DND-41 (cell line): ENCODE results near the gene MAN2A1.

Experiments used
- ATAC-seq: fragments of 200-7000 bp; cut with Tn5 transposase; 3 replicates; pipeline ENCODE4 v1.9.1; 2021; ENCODE audit warnings: low read depth; ENCODE audit not compliant: insufficient read depth
- DNase-seq: peaks from one replicate; pipeline ENCODE4 v3.0.0-alpha.2; 2020
- H2AFZ ChIP-seq: 2 replicates; pipeline ENCODE4 v1.6.0; 2012; ENCODE audit warnings: low read depth, low read length
- H3K27ac ChIP-seq: 2 replicates; pipeline ENCODE4 v1.5.1; 2012; ENCODE audit warnings: low read length, inconsistent platforms
- H3K27me3 ChIP-seq: fragments of 200-600 bp; sonication (generic); 2 replicates; pipeline ENCODE4 v1.6.0; 2012; ENCODE audit warnings: low read length, mild to moderate bottlenecking, inconsistent platforms; ENCODE audit not compliant: insufficient read depth, poor library complexity
- H3K36me3 ChIP-seq: 2 replicates; pipeline ENCODE4 v1.5.1; 2012; ENCODE audit warnings: low read length, inconsistent platforms; ENCODE audit not compliant: insufficient read depth
- H3K4me1 ChIP-seq: 2 replicates; pipeline ENCODE4 v1.5.1; 2012; ENCODE audit warnings: mild to moderate bottlenecking, low read length; ENCODE audit not compliant: insufficient read depth
- H3K4me2 ChIP-seq: 2 replicates; pipeline ENCODE4 v1.6.0; 2012; ENCODE audit warnings: mild to moderate bottlenecking, moderate library complexity, low read length, inconsistent platforms; ENCODE audit not compliant: insufficient read depth
- H3K4me3 ChIP-seq, 2 experiments: fragments of 200-600 bp in 1 of 2; shearing (Covaris generic) in 1 of 2; 2 replicates each; pipeline ENCODE4 v1.5.1; 2012 to 2016; ENCODE audit warnings: inconsistent platforms in 2 of 2, low read length in 2 of 2, mild to moderate bottlenecking in 2 of 2, low read depth in 1 of 2, moderate library complexity in 1 of 2
- H3K79me2 ChIP-seq: 2 replicates; pipeline ENCODE4 v1.6.0; 2012; ENCODE audit warnings: low read length, inconsistent platforms; ENCODE audit not compliant: insufficient read depth
- H3K9ac ChIP-seq: 2 replicates; pipeline ENCODE4 v1.6.0; 2012; ENCODE audit warnings: low read depth, mild to moderate bottlenecking, inconsistent platforms, low read length, moderate library complexity
- H3K9me3 ChIP-seq: 2 replicates; pipeline ENCODE4 v1.5.1; 2012; ENCODE audit warnings: low read length, moderate library complexity, mild to moderate bottlenecking, inconsistent platforms; ENCODE audit not compliant: insufficient read depth, severe bottlenecking
- H4K20me1 ChIP-seq: 2 replicates; pipeline ENCODE4 v1.6.0; 2012; ENCODE audit warnings: low read length; ENCODE audit not compliant: insufficient read depth
- CTCF ChIP-seq: IDR thresholded peaks from 2 replicates; pipeline ENCODE4 v1.5.1; 2012; ENCODE audit warnings: borderline replicate concordance, low read length, moderate library complexity, mild to moderate bottlenecking; ENCODE audit not compliant: poor library complexity, severe bottlenecking; ENCODE audit errors: extremely low read depth
- EZH2 ChIP-seq: IDR thresholded peaks from 3 replicates; pipeline ENCODE4 v1.6.1; 2012; ENCODE audit warnings: borderline replicate concordance, low read depth, mild to moderate bottlenecking, moderate library complexity, low read length, inconsistent platforms; ENCODE audit not compliant: severe bottlenecking

Gene MAN2A1

GRCh38 chr5:109833946-109834345 lies 144.2 kb downstream of the MAN2A1 start:
- TF ChIP-seq CTCF (no peak), EZH2 (no peak)
- H4K20me1 ChIP-seq, result no peaks in the 10 kb centered on the region
- peaks cover 6% of the 10 kb centered on the region; the same call in 1 of the 2 replicates for H3K4me1 ChIP-seq
- H3K9ac ChIP-seq, result no peak overlapping the region
- no peak overlapping the region for H3K4me2 ChIP-seq
- DNase-seq, result no peak
- no peaks in the 10 kb centered on the region for H3K9me3 ChIP-seq
- ATAC-seq, result peak; percentile 35; the same call in 1 of the 3 replicates
- H3K27me3 ChIP-seq, result no peaks in the 10 kb centered on the region
- no peak overlapping the region for H3K4me3 ChIP-seq
- peak overlapping the region; percentile 35; the same call in 1 of the 2 replicates for H3K27ac ChIP-seq
- peaks cover 57% of the 10 kb centered on the region for H3K36me3 ChIP-seq
- H2AFZ ChIP-seq, result no peak overlapping the region
- no peaks in the 10 kb centered on the region for H3K79me2 ChIP-seq

DNA sequence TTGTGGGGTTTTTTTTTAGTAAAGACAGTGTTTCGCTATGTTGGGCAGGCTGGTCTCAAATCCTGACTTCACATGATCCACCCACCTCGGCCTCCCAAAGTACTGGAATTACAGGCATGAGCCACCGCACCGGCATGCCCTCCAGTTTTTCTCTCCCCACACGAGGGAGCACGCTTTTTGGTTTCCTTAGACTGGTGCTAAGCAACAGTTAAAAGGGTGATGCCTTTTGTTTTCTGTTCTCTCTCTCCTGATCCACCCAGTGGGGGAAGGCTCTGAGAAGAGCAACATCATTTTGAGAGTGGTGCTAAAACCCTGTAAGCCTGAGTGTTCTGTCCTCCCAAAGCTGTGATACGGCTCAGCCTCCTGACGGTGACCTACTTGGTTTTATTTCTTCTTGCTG lies 146.6 kb downstream of the MAN2A1 start:
- ATAC-seq (no peak), DNase-seq (no peak)
- H2AFZ ChIP-seq, result no peak overlapping the region
- peaks cover 6% of the 10 kb centered on the region; the same call in 1 of the 2 replicates for H3K4me1 ChIP-seq
- no peak overlapping the region for H3K27ac ChIP-seq
- no peaks in the 10 kb centered on the region for H3K9me3 ChIP-seq
- H3K9ac ChIP-seq, result no peak overlapping the region
- H3K27me3 ChIP-seq, result no peaks in the 10 kb centered on the region
- H3K4me2 ChIP-seq, result no peak overlapping the region
- no peak for TF ChIP-seq EZH2
- no peak for TF ChIP-seq CTCF
- H4K20me1 ChIP-seq, result no peaks in the 10 kb centered on the region
- H3K79me2 ChIP-seq, result no peaks in the 10 kb centered on the region
- H3K4me3 ChIP-seq, result no peak overlapping the region
- peaks cover 56% of the 10 kb centered on the region for H3K36me3 ChIP-seq

- Histone ChIP-seq H3K9me3 (no peaks in the 10 kb centered on the region), H2AFZ (no peak overlapping the region), H3K4me3 (no peak overlapping the region), H3K4me2 (no peak overlapping the region), H3K36me3 (peaks cover 59% of the 10 kb centered on the region), H3K9ac (no peak overlapping the region), H3K27ac (no peak overlapping the region), H3K4me1 (peaks cover 6% of the 10 kb centered on the region; the same call in 1 of the 2 replicates), H3K79me2 (no peaks in the 10 kb centered on the region), H3K27me3 (no peaks in the 10 kb centered on the region), H4K20me1 (no peaks in the 10 kb centered on the region)
- TF ChIP-seq EZH2 (no peak), CTCF (no peak)
- ATAC-seq, result no peak
- no peak for DNase-seq
Observed at GRCh38 chr5:109837231-109837861, 147.6 kb downstream of the MAN2A1 start.

GRCh38 chr5:109838157-109838556 lies 148.4 kb downstream of the MAN2A1 start:
- no peaks in the 10 kb centered on the region for H3K27me3 ChIP-seq
- no peaks in the 10 kb centered on the region for H3K79me2 ChIP-seq
- DNase-seq (no peak), ATAC-seq (no peak)
- H2AFZ ChIP-seq, result no peak overlapping the region
- H3K4me1 ChIP-seq, result peaks cover 6% of the 10 kb centered on the region; the same call in 1 of the 2 replicates
- H3K4me2 ChIP-seq, result no peak overlapping the region
- H4K20me1 ChIP-seq, result no peaks in the 10 kb centered on the region
- H3K36me3 ChIP-seq, result peaks cover 64% of the 10 kb centered on the region
- TF ChIP-seq EZH2 (no peak), CTCF (no peak)
- H3K4me3 ChIP-seq, result no peak overlapping the region
- H3K9me3 ChIP-seq, result no peaks in the 10 kb centered on the region
- H3K9ac ChIP-seq, result no peak overlapping the region
- no peak overlapping the region for H3K27ac ChIP-seq
